Measurements from ENCODE around the gene AGAP2.

The AGAP2 gene

GRCh38 chr12:57731411-57732080, 7.0 kb downstream of the AGAP2 start:
- H3K9me3 ChIP-seq = no peaks in the 10 kb centered on the region
- no peak overlapping the region for H3K27ac ChIP-seq
- peaks cover 0 to 58% of the 10 kb centered on the region in 2 donors for H3K27me3 ChIP-seq
- H3K4me3 ChIP-seq = no peak overlapping the region
- H3K4me1 ChIP-seq = peaks cover 0 to 24% (median 13%) of the 10 kb centered on the region in 4 donors
- DNase-seq = no peak
- H3K36me3 ChIP-seq = no peaks in the 10 kb centered on the region
- intact Hi-C loops (cut with DNase I; ENCODE audit: low total_unique reads) = no loop called here
- TF ChIP-seq CTCF (IDR thresholded peaks at IDR 0.05) = no peak

DNA sequence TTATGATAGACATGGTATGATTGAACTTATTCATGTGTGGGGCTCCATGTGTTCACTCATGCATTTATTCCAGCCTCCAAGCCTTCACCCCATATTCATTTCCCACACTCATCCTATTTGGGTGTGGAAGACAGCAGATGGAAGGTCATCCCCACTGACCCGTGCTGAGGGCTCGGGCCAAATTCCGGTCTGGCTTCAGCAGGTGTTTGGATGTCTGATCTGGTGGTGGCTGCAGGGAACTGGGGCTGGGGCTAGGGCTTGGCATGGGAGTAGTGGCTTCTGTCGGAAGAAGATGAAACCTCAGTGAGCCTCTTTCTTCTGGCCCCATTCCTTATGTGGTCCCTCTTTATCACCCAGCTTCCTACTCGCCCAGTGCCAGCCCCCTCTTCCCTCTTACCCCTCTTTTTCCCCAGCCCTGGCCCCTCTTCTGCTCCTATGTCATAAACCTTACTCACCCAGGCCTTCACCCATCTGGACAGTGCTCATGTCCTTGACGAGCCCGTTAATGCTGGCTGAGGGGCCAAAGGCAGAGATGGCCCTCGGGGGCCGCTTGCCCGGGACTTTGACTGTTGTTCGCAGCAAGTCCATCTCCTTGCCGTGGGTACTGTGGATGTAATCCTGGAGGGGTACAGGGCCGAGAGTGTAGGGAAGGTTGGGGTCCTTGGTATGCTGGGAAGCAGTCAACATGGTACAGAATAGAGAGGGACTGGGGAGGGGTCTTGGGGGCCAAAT, 8.0 kb downstream of the AGAP2 start:
- no peak for TF ChIP-seq CTCF (IDR thresholded peaks at IDR 0.05)
- H3K36me3 ChIP-seq = no peaks in the 10 kb centered on the region
- H3K27me3 ChIP-seq = peaks cover 0 to 55% of the 10 kb centered on the region in 2 donors
- no peak for DNase-seq
- H3K4me1 ChIP-seq = peaks cover 0 to 22% (median 15%) of the 10 kb centered on the region in 4 donors
- no peaks in the 10 kb centered on the region for H3K9me3 ChIP-seq
- H3K4me3 ChIP-seq = no peak overlapping the region
- H3K27ac ChIP-seq = no peak overlapping the region
- intact Hi-C loops (cut with DNase I; ENCODE audit: low total_unique reads) = no loop called here

DNA sequence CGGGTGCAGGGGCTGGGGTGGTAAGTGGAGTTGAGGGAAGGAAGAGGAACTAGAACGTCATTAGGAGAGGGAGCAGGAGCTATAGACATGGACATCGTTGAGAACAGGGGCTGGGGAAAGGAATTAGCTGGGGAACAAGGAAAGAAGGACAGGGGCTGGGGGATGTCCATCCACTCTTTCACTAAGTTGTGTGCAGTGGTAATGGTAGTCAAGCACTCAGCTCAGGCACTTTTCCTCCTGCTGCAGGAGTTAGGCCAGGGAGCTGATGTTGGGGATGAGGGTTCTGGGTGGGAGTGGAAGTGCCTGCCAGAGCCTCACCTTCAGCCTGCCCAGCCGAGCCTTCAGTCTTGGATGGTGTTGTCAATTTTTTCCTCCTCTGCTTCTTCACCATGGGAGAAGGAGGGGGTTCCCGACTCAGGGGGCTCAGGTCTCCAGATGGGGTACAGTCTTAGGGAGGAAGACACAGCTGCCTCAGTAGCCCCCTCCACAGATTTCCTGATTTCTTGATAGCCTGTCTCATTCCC, 9.2 kb downstream of the AGAP2 start:
- no peak overlapping the region for H3K4me3 ChIP-seq
- H3K36me3 ChIP-seq = no peaks in the 10 kb centered on the region
- no peak for DNase-seq
- intact Hi-C loops (cut with DNase I; ENCODE audit: low total_unique reads) = loop anchor here (10.0 kb wide), 1 partner anchor 175 kb away; no protein-coding TSS in a partner anchor
- no peak for TF ChIP-seq CTCF (IDR thresholded peaks at IDR 0.05)
- H3K27me3 ChIP-seq = peaks cover 0 to 53% of the 10 kb centered on the region in 2 donors
- no peak overlapping the region for H3K27ac ChIP-seq
- H3K4me1 ChIP-seq = peaks cover 0 to 19% (median 15%) of the 10 kb centered on the region in 4 donors
- no peaks in the 10 kb centered on the region for H3K9me3 ChIP-seq

DNA sequence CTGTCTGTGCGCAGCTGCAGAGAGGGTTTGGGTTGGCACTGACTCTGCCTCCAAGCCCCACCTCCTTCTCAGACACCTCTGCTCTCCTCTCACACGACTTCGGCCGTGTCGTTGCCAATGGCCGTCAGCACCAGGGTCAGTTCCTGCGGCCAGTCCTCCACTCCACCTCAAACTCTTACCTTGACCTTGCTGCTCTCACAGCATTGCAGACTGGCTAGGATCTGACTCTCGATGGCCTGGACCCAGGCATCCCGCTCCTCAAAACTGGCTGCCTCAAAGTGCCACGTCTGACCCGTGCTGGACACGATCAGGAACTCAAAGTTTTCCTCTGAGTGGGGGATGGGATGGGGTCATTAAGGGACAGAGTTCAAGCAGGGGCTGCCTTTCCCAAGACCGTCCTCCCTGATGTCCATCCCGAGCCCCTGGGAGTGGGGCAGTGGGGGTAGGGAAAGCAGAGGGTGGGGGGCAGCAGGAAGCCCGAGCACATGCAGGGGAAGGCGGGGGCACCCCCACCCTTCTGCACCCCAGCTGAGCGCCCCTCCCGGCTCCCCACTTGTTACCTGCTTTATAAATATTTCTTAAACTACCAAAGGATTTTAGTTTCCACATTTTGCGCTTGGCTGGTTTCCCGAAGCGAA, 10.7 kb downstream of the AGAP2 start:
- H3K36me3 ChIP-seq = no peaks in the 10 kb centered on the region

More for the DNA sequence above, 10.7 kb downstream of the AGAP2 start:
- Histone ChIP-seq H3K4me3 (no peak overlapping the region), H3K27me3 (peaks cover 0 to 41% of the 10 kb centered on the region in 2 donors), H3K27ac (no peak overlapping the region), H3K9me3 (no peaks in the 10 kb centered on the region), H3K4me1 (peaks cover 0 to 19% (median 15%) of the 10 kb centered on the region in 4 donors)
- no peak for TF ChIP-seq CTCF (IDR thresholded peaks at IDR 0.05)
- intact Hi-C loops (cut with DNase I; ENCODE audit: low total_unique reads) = loop anchor here (10.0 kb wide), 1 partner anchor 177 kb away; no protein-coding TSS in a partner anchor
- no peak for DNase-seq

Data from tibial artery (tissue), 4 donors.